Fibroblast of villous mesenchyme (primary cell): ENCODE results near the gene EARS2. TPM values are rescaled to one million over a fixed set of nuclear protein-coding genes. Genes with fewer than 3 reads are reported as not detected.

Experiments
- DNase-seq: peaks from one replicate; pipeline ENCODE4 v3.0.0-alpha.2; 2010; ENCODE audit warnings: low read depth
- H3K4me3 ChIP-seq: 2 replicates; pipeline ENCODE4 v1.5.1; 2011; ENCODE audit warnings: low read depth, mild to moderate bottlenecking, low read length
- total RNA-seq: library from RNA; depleted of rRNA; stranded (reverse); fragments of >200 nt; gene quantifications from 2 replicates; pipeline ENCODE4 v1.2.3, GENCODE V29; 2012
- TF ChIP-seq, protein P1 (sequence below): IDR thresholded peaks from 2 replicates; pipeline ENCODE4 v1.5.1; 2012; ENCODE audit warnings: low read depth, mild to moderate bottlenecking, low read length; ENCODE audit not compliant: insufficient read depth

Gene EARS2
- total RNA-seq, 1 donor, result 36.3 TPM

GRCh38 chr16:23509441-23509754 is 47.8 kb downstream of the EARS2 start:
- no peak for DNase-seq
- H3K4me3 ChIP-seq, result peak overlapping the region; percentile 61
- TF ChIP-seq, protein P1, sequence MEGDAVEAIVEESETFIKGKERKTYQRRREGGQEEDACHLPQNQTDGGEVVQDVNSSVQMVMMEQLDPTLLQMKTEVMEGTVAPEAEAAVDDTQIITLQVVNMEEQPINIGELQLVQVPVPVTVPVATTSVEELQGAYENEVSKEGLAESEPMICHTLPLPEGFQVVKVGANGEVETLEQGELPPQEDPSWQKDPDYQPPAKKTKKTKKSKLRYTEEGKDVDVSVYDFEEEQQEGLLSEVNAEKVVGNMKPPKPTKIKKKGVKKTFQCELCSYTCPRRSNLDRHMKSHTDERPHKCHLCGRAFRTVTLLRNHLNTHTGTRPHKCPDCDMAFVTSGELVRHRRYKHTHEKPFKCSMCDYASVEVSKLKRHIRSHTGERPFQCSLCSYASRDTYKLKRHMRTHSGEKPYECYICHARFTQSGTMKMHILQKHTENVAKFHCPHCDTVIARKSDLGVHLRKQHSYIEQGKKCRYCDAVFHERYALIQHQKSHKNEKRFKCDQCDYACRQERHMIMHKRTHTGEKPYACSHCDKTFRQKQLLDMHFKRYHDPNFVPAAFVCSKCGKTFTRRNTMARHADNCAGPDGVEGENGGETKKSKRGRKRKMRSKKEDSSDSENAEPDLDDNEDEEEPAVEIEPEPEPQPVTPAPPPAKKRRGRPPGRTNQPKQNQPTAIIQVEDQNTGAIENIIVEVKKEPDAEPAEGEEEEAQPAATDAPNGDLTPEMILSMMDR, result no peak

- DNase-seq, result peak; percentile 55
- TF ChIP-seq, protein P1, result no peak
- H3K4me3 ChIP-seq, result peak overlapping the region; percentile 61
These were observed 48.3 kb downstream of the EARS2 start for GRCh38 chr16:23508589-23509440.

DNA sequence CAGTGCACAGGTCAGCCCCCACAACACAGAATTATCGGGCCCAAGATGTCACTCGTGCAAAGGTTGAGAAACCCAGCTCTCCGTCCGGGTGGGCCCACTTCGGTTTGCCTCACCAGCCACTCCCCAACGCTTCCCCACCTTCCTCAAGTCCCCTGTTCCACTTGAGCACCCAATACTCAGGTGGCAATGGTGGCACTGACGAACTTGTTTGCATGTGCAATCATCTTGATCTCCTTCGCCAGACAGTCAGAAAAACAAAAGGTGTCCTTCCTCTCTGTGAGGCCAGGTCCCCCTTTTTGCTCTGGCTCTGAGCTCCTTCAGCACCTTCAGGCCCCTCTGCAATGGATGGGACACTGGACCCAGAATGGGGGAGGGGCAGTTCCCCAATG is 50.5 kb downstream of the EARS2 start:
- no peak overlapping the region for H3K4me3 ChIP-seq
- no peak for DNase-seq
- TF ChIP-seq, protein P1, result no peak

- TF ChIP-seq, protein P1, result no peak
- no peak overlapping the region for H3K4me3 ChIP-seq
- no peak for DNase-seq
These were observed 51.2 kb downstream of the EARS2 start for GRCh38 chr16:23505671-23506605.

GRCh38 chr16:23505180-23505665 is 51.9 kb downstream of the EARS2 start:
- TF ChIP-seq, protein P1, result no peak
- no peak for DNase-seq
- no peak overlapping the region for H3K4me3 ChIP-seq

DNA sequence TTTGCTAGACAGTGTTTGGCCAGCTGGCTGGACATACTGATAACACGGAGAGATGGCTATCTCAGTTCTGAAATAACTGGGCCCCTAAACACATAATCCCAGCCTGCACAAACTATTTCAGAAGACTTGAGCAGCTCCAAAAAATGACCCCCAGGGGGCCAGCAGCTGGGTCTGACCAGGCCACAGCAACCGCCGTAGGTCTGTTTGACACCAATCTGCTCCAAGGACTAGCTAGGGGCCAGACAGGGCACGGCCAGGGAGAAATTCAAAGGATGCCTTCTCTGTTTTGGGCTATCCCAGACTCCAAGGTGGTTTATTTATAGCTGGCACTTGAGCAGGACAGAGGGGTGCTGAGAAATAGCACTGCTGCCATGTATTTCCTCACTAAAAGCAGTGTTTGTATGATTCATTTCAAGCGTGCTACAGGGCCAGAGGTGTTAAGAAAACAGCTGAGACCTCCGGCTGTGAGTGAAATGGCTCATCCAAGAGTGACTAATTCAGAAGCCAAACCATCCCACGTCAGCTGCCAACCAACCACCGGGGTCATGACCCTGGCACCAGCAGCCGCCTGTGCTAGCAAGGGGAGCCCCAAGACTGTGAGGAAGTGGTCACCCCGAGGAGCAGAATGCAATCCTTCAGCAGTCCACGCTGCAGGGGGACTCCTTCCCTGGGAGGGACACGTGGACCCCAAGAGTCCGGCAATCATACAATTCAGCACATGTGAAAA is 52.5 kb downstream of the EARS2 start:
- no peak overlapping the region for H3K4me3 ChIP-seq
- TF ChIP-seq, protein P1, result peak; percentile 15
- DNase-seq, result peak; percentile 91
